ENCODE data around the gene ATXN7L3B.

ATXN7L3B gene

GRCh38 chr12:74551291-74551690 is 13.7 kb downstream of the ATXN7L3B start:
- no peak for DNase-seq (ENCODE audit: low spot score)

- DNase-seq (ENCODE audit: low spot score) = no peak
These were observed 14.6 kb downstream of the ATXN7L3B start for GRCh38 chr12:74552201-74552600.

- DNase-seq (ENCODE audit: low spot score) = no peak
These were observed 22.1 kb downstream of the ATXN7L3B start for GRCh38 chr12:74559728-74560127.

- DNase-seq (ENCODE audit: low spot score) = no peak
These were observed 26.3 kb downstream of the ATXN7L3B start for GRCh38 chr12:74563927-74564326.

- DNase-seq (ENCODE audit: low spot score) = no peak
These were observed 40.9 kb downstream of the ATXN7L3B start for GRCh38 chr12:74578486-74578885.

- DNase-seq (ENCODE audit: low spot score) = no peak
These were observed 41.8 kb downstream of the ATXN7L3B start for GRCh38 chr12:74579446-74579845.

- no peak for DNase-seq (ENCODE audit: low spot score)
These were observed 42.3 kb downstream of the ATXN7L3B start for GRCh38 chr12:74579981-74580380.

GRCh38 chr12:74581439-74581838 is 43.8 kb downstream of the ATXN7L3B start:
- no peak for DNase-seq (ENCODE audit: low spot score)

GRCh38 chr12:74584483-74585062 is 46.9 kb downstream of the ATXN7L3B start:
- no peak for DNase-seq (ENCODE audit: low spot score)

- DNase-seq (ENCODE audit: low spot score) = no peak
These were observed 48.6 kb downstream of the ATXN7L3B start for GRCh38 chr12:74586251-74586650.

Measured in hematopoietic multipotent progenitor cell treated with erythropoietin and hydrocortisone succinate and interleukin-3 and kit ligand, for 15 days (in vitro differentiated cells).